CD14-positive monocyte (primary cell): ENCODE results near the gene TRIM9. TPM values are rescaled to one million over a fixed set of nuclear protein-coding genes. Genes with fewer than 3 reads are reported as not detected.
A peak's percentile ranks its signal among the peaks of the same experiment; 100 is the strongest.

Experiments
- DNase-seq, 3 donors: peaks; one replicate each; pipeline ENCODE4 v3.0.0-alpha.2; 2011 to 2022
- H2AFZ ChIP-seq: 2 replicates; pipeline ENCODE4 v1.6.0; 2012; ENCODE audit warnings: mild to moderate bottlenecking, low read depth, low read length, inconsistent platforms; ENCODE audit not compliant: insufficient read depth, poor library complexity, severe bottlenecking
- H3K27ac ChIP-seq, 2 donors: 1 replicate in 1 of 2; 2 replicates in 1 of 2; pipeline ENCODE4 v1.5.1; 2012 to 2013; ENCODE audit warnings: low read length in 2 of 2, control low read depth in 1 of 2, inconsistent platforms in 1 of 2, low read depth in 1 of 2, mild to moderate bottlenecking in 1 of 2
- H3K27me3 ChIP-seq, 2 donors: one replicate each; pipeline versions ENCODE4 v1.6.0 to v1.6.1; 2011 to 2013; ENCODE audit warnings: low read length in 2 of 2; ENCODE audit not compliant: control insufficient read depth in 2 of 2, insufficient read depth in 2 of 2
- H3K36me3 ChIP-seq, 2 donors: replicated peaks in 1 of 2; 1 replicate in 1 of 2; 2 replicates in 1 of 2; pipeline versions ENCODE4 v1.5.1 to v1.6.1; 2012 to 2013; ENCODE audit warnings: low read length in 2 of 2, control low read depth in 1 of 2, inconsistent platforms in 1 of 2, mild to moderate bottlenecking in 1 of 2; ENCODE audit not compliant: insufficient read depth in 2 of 2, control insufficient read depth in 1 of 2
- H3K4me1 ChIP-seq, 2 donors: 1 replicate in 1 of 2; 2 replicates in 1 of 2; pipeline versions ENCODE4 v1.5.1 to v1.6.1; 2012 to 2013; ENCODE audit warnings: low read length in 2 of 2, control low read depth in 1 of 2, inconsistent platforms in 1 of 2, mild to moderate bottlenecking in 1 of 2, moderate library complexity in 1 of 2; ENCODE audit not compliant: insufficient read depth in 2 of 2, control insufficient read depth in 1 of 2
- H3K4me2 ChIP-seq: replicated peaks from 2 replicates; pipeline ENCODE3; 2012; ENCODE audit warnings: low read length, moderate library complexity, mild to moderate bottlenecking; ENCODE audit not compliant: poor library complexity, severe bottlenecking; ENCODE audit errors: extremely low read depth
- H3K4me3 ChIP-seq, 3 experiments: fragments of 200-600 bp in 1 of 3; sonication (generic) in 1 of 3; replicated peaks in 1 of 3; 1 replicate in 2 of 3; 2 replicates in 1 of 3; pipeline ENCODE4 v1.5.1; 2011 to 2013; ENCODE audit warnings: low read length in 3 of 3, mild to moderate bottlenecking in 3 of 3, control low read depth in 2 of 3, low read depth in 2 of 3, inconsistent platforms in 1 of 3, moderate library complexity in 1 of 3
- H3K79me2 ChIP-seq: 2 replicates; pipeline ENCODE4 v1.6.0; 2012; ENCODE audit warnings: mild to moderate bottlenecking, control low read depth, inconsistent platforms, low read length, moderate library complexity; ENCODE audit not compliant: insufficient read depth
- H3K9ac ChIP-seq: 2 replicates; pipeline ENCODE4 v1.6.0; 2017; ENCODE audit warnings: low read length, mild to moderate bottlenecking; ENCODE audit not compliant: insufficient read depth, poor library complexity, severe bottlenecking
- H3K9me3 ChIP-seq, 2 donors: replicated peaks in 1 of 2; 1 replicate in 1 of 2; 2 replicates in 1 of 2; pipeline versions ENCODE4 v1.5.1 to v1.6.1; 2012 to 2013; ENCODE audit warnings: low read length in 2 of 2, control low read depth in 1 of 2; ENCODE audit not compliant: control insufficient read depth in 1 of 2, insufficient read depth in 1 of 2
- H4K20me1 ChIP-seq: 2 replicates; pipeline ENCODE4 v1.6.0; 2012; ENCODE audit warnings: mild to moderate bottlenecking, low read length, control low read depth, moderate library complexity; ENCODE audit not compliant: insufficient read depth
- H3K27ac Mint-ChIP-seq, 7 donors: one replicate each; pipeline ENCODE4 v1.8.0; 2020; ENCODE audit warnings: mild to moderate bottlenecking in 7 of 7, mixed read lengths in 7 of 7, moderate library complexity in 6 of 7, inconsistent platforms in 2 of 7
- H3K27me3 Mint-ChIP-seq, 3 donors: one replicate each; pipeline ENCODE4 v1.8.0; 2021 to 2022; ENCODE audit warnings: low read depth in 3 of 3, mild to moderate bottlenecking in 3 of 3, mixed read lengths in 3 of 3, moderate library complexity in 3 of 3, inconsistent platforms in 1 of 3
- H3K36me3 Mint-ChIP-seq, 2 donors: one replicate each; pipeline ENCODE4 v1.8.0; 2020; ENCODE audit warnings: mixed read lengths in 2 of 2, inconsistent platforms in 1 of 2, mild to moderate bottlenecking in 1 of 2
- H3K4me1 Mint-ChIP-seq: one replicate; pipeline ENCODE4 v1.8.0; 2020; ENCODE audit warnings: mild to moderate bottlenecking, mixed read lengths
- H3K4me3 Mint-ChIP-seq, 2 donors: one replicate each; pipeline ENCODE4 v1.8.0; 2020; ENCODE audit warnings: mild to moderate bottlenecking in 2 of 2, mixed read lengths in 2 of 2, moderate library complexity in 1 of 2
- H3K9me3 Mint-ChIP-seq, 7 donors: one replicate each; pipeline ENCODE4 v1.8.0; 2020 to 2022; ENCODE audit warnings: mixed read lengths in 7 of 7, mild to moderate bottlenecking in 6 of 7, moderate library complexity in 6 of 7, inconsistent platforms in 2 of 7
- CTCF ChIP-seq: fragments of 200-600 bp; IDR thresholded peaks from one replicate; pipeline ENCODE4 v1.8.0; 2022; ENCODE audit warnings: antibody characterized with exemption, mild to moderate bottlenecking
- WGBS: methylation state at CpG from one replicate; pipeline ENCODE4 v1.1.5; 2013; ENCODE audit warnings: missing lambda C conversion rate; ENCODE audit not compliant: insufficient coverage; 5-methylcytosine and 5-hydroxymethylcytosine counted together
- intact Hi-C, 2 donors: fragments of 100-400 bp; cut with micrococcal nuclease; formaldehyde crosslinking; loops; one replicate each; pipeline versions ENCODE4 v1.15.0 to v1.15.1; 2023
- polyA plus RNA-seq, 3 donors: library from polyadenylated mRNA; depleted of rRNA in 1 of 3; unstranded in 2 of 3; stranded (reverse) in 1 of 3; fragments of 300-500 nt in 2 of 3; fragments of >200 nt in 1 of 3; fragmentation: Illumina TruSeq in 2 of 3; gene quantifications; 1 replicate in 2 of 3; 2 replicates in 1 of 3; pipeline ENCODE4 v1.2.3, GENCODE V29; 2012 to 2021

TRIM9 gene
- polyA plus RNA-seq, 3 donors = 0.01 TPM; not detected in 2

- Mint-ChIP-seq H3K36me3 (peaks cover 45 to 71% of the 10 kb centered on the region in 2 donors), H3K27me3 (no peaks in the 10 kb centered on the region), H3K4me3 (no peak overlapping the region), H3K9me3 (no peaks in the 10 kb centered on the region), H3K27ac (peak overlapping the region in 3 of 7 donors; percentile 59 to 79 (median 66)), H3K4me1 (peaks cover 71% of the 10 kb centered on the region)
- 100% methylated on average over 3 of the region's 3 CpGs for WGBS
- DNase-seq = no peak
- intact Hi-C loops = no loop called here
- Histone ChIP-seq H3K79me2 (peaks cover 57% of the 10 kb centered on the region), H2AFZ (no peak overlapping the region), H3K4me3 (no peak overlapping the region), H3K9me3 (no peaks in the 10 kb centered on the region), H4K20me1 (no peaks in the 10 kb centered on the region), H3K4me1 (peaks cover 69 to 70% of the 10 kb centered on the region in 2 donors), H3K27ac (no peak overlapping the region), H3K4me2 (no peak overlapping the region), H3K27me3 (no peaks in the 10 kb centered on the region), H3K36me3 (peaks cover 44 to 59% of the 10 kb centered on the region in 2 donors), H3K9ac (no peak overlapping the region)
- no peak for TF ChIP-seq CTCF
These were observed 163.3 kb downstream of the TRIM9 start for GRCh38 chr14:50931559-50931958.

- H3K4me1 ChIP-seq = peaks cover 74 to 77% of the 10 kb centered on the region in 2 donors
- WGBS = 100% methylated on average over 1 of the region's 2 CpGs
- no peaks in the 10 kb centered on the region for H3K9me3 Mint-ChIP-seq
These were observed 165.4 kb downstream of the TRIM9 start for GRCh38 chr14:50929506-50929905.

More at GRCh38 chr14:50929506-50929905, 165.4 kb downstream of the TRIM9 start:
- Mint-ChIP-seq H3K4me1 (peaks cover 70% of the 10 kb centered on the region), H3K4me3 (no peak overlapping the region), H3K27ac (peak overlapping the region in 6 of 7 donors; percentile 76 to 91 (median 84)), H3K36me3 (peaks cover 35 to 60% of the 10 kb centered on the region in 2 donors), H3K27me3 (no peaks in the 10 kb centered on the region)
- no peaks in the 10 kb centered on the region for H3K27me3 ChIP-seq
- no peak overlapping the region for H3K9ac ChIP-seq
- no peaks in the 10 kb centered on the region for H4K20me1 ChIP-seq
- TF ChIP-seq CTCF = no peak
- H3K36me3 ChIP-seq = peaks cover 28 to 47% of the 10 kb centered on the region in 2 donors
- peak overlapping the region in 1 of 2 donors; percentile 88 for H3K27ac ChIP-seq
- peaks cover 49% of the 10 kb centered on the region for H3K79me2 ChIP-seq
- H3K4me2 ChIP-seq = no peak overlapping the region
- no peak for DNase-seq
- peak overlapping the region in 1 of 3 experiments; percentile 19 for H3K4me3 ChIP-seq
- intact Hi-C loops = loop anchor here (2.0 to 10.0 kb wide), 3 partner anchors 13 to 115 kb away; no protein-coding TSS in a partner anchor
- H3K9me3 ChIP-seq = no peaks in the 10 kb centered on the region
- no peak overlapping the region for H2AFZ ChIP-seq
